H54 (cell line): ENCODE data around the gene DAP.
"Not testable (repeated sequence)": the region's sequence is repeated elsewhere in the genome, so short reads cannot be mapped to it uniquely, and the experiment has no call there.

Experiments used
- DNase-seq: peaks from one replicate; pipeline ENCODE4 v3.0.0; 2011; ENCODE audit warnings: low spot score, mixed read lengths; ENCODE audit not compliant: insufficient read length
- FAIRE-seq: peaks from 3 replicates; lab custom pipeline; 2011; peaks lifted over from hg19 to GRCh38; lab: Jason Lieb, UNC
- POLR2A ChIP-seq: IDR thresholded peaks from 2 replicates; pipeline ENCODE4 v1.6.1; 2011; ENCODE audit warnings: low read depth, mild to moderate bottlenecking, low read length

DAP gene

GRCh38 chr5:10676224-10676623, 84.8 kb downstream of the DAP start:
- DNase-seq (no peak), FAIRE-seq (no peak)
- no peak for TF ChIP-seq POLR2A

GRCh38 chr5:10675177-10675700, 85.8 kb downstream of the DAP start:
- no peak for TF ChIP-seq POLR2A
- DNase-seq (no peak), FAIRE-seq (no peak)

GRCh38 chr5:10674582-10674981, 86.5 kb downstream of the DAP start:
- FAIRE-seq, result no peak
- DNase-seq, result no peak
- TF ChIP-seq POLR2A, result no peak

- no peak for TF ChIP-seq POLR2A
- FAIRE-seq (no peak), DNase-seq (no peak)
Measured at GRCh38 chr5:10674096-10674495, 86.9 kb downstream of the DAP start.

- TF ChIP-seq POLR2A, result no peak
- DNase-seq (no peak), FAIRE-seq (no peak)
Measured at GRCh38 chr5:10673407-10673806, 87.6 kb downstream of the DAP start.

GRCh38 chr5:10673017-10673389, 88.0 kb downstream of the DAP start:
- DNase-seq, result no peak
- TF ChIP-seq POLR2A, result no peak
- FAIRE-seq, result no peak

- TF ChIP-seq POLR2A, result no peak
- FAIRE-seq, result no peak
- no peak for DNase-seq
Measured at GRCh38 chr5:10672146-10673016, 88.7 kb downstream of the DAP start.

GRCh38 chr5:10671041-10672008, 89.7 kb downstream of the DAP start:
- no peak for DNase-seq
- no peak for TF ChIP-seq POLR2A
- no peak for FAIRE-seq

- no peak for DNase-seq
- no peak for TF ChIP-seq POLR2A
- FAIRE-seq, result no peak
Measured at GRCh38 chr5:10669983-10670382, 91.1 kb downstream of the DAP start.

- no peak for TF ChIP-seq POLR2A
- FAIRE-seq (no peak), DNase-seq (no peak)
Measured at GRCh38 chr5:10668697-10669096, 92.3 kb downstream of the DAP start.

- no peak for FAIRE-seq
- no peak for TF ChIP-seq POLR2A
- DNase-seq, result no peak
Measured at GRCh38 chr5:10667431-10668057, 93.5 kb downstream of the DAP start.

- DNase-seq (no peak), FAIRE-seq (no peak)
- TF ChIP-seq POLR2A, result no peak
Measured at GRCh38 chr5:10666531-10667299, 94.3 kb downstream of the DAP start.

- FAIRE-seq (no peak), DNase-seq (no peak)
- TF ChIP-seq POLR2A, result no peak
Measured at GRCh38 chr5:10665799-10666198, 95.2 kb downstream of the DAP start.

GRCh38 chr5:10664180-10664769, 96.8 kb downstream of the DAP start:
- FAIRE-seq, result peak; percentile 36
- not testable (repeated sequence) for DNase-seq
